Midbrain (tissue), 1 donor: ENCODE measurements around the gene TMEM178B.
"Not testable (repeated sequence)": the region's sequence is repeated elsewhere in the genome, so short reads cannot be mapped to it uniquely, and the experiment has no call there.

ENCODE experiments used
- DNase-seq: peaks from one replicate; lab custom pipeline; 2025; lab: John Stamatoyannopoulos, UW

TMEM178B gene

GRCh38 chr7:141387521-141388217, 313.8 kb downstream of the TMEM178B start:
- DNase-seq = no peak

DNA sequence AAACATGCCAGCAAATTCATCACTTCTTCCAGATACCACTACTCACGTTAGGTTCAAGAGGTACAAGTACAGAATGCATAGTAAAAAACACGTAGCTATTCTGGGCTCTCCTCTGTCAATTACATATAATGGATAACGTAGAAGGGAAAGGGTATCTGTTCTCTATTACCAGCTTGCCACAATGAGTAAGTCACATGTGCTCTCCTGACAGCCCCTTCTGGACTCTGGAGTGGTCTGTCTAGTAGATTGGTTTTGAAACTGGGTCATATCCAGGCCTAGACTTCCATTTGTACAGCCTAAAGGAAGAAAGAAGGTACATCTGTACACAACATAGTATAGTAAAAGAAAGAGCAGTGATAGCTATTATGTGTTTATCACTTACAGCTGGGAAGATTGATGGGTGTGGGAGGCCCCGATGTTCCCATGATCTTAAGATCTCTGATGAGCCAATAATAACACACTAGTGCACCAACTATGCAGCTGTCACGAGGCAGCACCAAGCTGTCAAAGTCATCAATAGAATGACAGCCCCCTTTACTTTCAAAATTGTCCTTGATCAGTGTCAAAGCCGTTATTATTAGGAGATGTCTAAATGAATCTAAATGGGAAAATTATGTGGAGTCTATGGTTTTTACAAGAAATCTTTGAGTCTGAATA, 315.4 kb downstream of the TMEM178B start:
- DNase-seq = no peak

DNA sequence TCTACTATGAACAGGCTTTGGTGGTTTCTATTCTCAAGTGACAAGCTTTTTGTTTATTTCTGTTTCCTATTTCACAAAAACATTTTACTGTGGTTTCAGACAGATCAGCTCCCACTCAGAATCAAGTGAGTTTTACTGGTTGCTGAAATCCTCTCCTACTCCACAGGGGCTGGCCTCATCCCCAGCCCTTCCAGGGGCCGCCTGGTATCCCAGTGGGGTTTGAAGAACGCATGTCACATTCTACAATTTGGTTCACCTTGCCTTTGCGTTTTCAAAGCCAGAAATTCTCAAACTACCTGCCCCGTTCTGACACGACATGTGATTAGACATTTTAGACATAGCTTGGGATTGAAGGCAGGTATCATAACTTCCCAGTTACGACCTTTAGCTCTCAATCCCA, 316.5 kb downstream of the TMEM178B start:
- no peak for DNase-seq

GRCh38 chr7:141393056-141393455, 319.2 kb downstream of the TMEM178B start:
- DNase-seq = no peak

GRCh38 chr7:141397236-141398163, 323.6 kb downstream of the TMEM178B start:
- DNase-seq = no peak

- no peak for DNase-seq
Measured at GRCh38 chr7:141400356-141400755, 326.5 kb downstream of the TMEM178B start.

DNA sequence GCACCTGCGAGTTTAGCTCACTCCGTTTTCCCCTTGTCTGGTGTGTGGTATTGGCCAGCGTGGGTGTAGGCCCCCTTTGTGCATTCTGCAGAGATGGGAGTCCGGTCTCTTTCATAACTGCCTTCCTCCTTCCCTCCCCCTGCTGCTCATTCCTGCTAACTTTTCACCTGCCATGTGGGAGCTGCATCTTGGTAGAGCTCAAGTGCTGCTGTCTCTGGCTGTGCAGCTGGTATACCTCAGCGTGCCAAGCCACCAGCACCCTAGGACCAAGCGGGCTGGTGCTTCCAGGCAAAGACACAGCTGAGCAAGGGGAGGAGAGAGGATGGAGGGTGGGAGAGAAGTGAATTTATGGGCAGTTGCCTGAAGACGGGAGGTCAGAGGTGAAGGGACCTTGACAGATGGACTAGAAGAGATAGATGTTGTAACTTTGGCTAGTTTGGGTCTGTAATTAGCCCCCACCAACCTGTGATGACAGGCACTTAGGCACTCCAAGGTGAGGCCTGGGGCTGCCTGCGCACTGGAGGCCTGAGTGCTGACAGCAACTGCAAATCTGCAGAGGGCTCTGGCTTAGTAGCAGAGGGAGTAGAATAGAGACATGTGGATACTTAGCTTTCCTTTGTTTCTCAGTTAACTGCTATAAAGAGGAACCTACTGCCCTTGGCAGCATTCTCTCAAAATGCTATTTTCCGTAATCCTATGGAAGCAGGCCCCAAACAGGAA, 328.6 kb downstream of the TMEM178B start:
- no peak for DNase-seq

DNA sequence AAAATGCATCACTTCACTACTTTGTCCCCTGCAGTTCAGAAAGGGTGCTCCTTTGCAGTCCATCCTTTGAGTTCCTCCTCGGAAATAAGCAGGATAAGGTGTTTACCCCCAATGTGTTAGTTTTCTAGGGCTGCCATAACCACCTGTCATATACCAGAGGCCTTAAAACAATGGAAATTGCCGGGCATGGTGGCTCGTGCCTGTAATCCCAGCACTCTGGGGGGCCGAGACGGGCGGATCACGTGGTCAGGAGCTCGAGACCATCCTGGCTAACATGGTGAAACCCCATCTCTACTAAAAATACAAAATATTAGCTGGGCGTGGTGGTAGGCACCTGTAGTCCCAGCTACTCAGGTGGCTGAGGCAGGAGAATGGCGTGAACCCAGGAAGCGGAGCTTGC, 330.0 kb downstream of the TMEM178B start:
- not testable (repeated sequence) for DNase-seq

DNA sequence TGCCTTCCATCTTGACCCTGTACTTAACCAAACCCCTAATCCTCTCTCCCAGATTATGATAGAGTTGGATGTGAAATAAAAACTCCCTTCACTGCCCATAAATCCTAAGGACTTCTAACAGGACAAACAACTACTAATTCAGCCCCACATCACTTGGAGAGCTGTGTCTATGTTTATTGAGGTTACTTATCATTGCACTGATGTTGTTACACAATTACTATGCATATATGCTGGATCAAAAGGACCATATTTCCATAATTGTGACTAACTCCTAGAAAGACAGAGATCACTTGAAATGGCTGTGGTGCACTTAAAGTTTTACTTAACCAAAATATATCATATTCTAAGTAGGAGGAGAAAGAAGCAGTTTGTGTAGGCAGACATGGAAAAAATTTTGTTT, 332.5 kb downstream of the TMEM178B start:
- DNase-seq = no peak

DNA sequence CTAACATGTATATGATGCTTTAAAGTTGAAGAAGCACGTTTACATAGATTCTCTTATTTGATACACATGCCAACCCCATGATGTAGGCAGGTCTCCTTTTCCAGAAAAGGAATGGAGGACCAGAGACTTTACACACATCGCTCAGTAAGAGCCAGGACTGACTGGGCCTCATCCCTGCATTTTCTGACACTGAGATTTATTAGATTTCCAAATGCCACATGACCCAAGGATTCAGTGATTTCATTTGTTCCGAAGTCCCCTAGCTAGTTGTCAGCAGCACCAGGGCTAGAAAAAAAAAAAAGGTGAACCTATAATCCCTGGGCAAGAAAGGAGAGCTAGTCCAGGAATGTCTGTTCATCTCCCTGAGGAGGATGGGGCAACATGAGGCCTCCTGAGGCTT, 334.0 kb downstream of the TMEM178B start:
- DNase-seq = no peak

GRCh38 chr7:141408440-141408839, 334.6 kb downstream of the TMEM178B start:
- no peak for DNase-seq

DNA sequence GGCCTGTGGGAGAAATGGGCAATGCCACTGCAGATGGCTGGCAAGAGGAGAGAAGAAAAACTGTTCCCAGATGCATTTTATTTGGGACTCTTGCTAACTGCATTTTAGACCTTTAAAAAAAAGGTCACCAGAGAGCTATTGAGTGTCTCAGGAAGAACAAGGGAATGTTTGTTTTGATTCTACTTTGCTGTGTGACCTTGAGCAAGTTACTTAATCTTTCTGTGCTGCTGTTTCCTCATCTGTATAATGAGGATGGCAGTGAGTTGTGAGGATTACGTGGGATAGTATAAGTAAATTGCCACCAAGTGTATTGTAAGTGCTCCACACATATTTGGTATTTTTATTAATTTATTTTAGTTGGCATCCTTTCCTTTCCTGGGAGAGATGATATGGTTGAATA, 335.4 kb downstream of the TMEM178B start:
- DNase-seq = no peak

DNA sequence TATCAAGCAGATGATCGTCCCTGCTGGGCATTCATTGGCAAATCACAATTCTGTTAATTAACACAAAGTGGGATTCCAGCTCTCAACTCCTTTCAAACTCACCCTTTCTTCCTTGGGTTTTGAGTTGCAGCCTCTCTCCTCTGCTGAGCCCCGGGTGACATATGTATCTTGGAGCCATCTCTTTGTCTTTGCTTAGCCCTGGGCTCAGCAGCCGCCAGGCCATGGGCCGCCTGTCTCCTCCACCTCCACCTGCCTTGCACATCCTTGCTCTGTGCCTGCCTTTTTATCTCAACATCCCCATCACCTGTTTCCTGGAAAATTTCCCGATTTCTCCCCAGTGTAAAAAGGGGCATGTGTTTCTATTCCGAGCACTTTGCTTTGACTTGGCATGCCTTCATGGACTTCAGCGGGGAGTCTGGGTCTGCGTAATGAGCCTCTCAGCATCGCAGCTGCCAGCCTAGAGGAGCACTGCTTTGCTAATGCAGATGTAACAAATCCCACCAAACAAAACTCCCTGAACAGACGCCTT, 336.0 kb downstream of the TMEM178B start:
- DNase-seq = peak; percentile 18

DNA sequence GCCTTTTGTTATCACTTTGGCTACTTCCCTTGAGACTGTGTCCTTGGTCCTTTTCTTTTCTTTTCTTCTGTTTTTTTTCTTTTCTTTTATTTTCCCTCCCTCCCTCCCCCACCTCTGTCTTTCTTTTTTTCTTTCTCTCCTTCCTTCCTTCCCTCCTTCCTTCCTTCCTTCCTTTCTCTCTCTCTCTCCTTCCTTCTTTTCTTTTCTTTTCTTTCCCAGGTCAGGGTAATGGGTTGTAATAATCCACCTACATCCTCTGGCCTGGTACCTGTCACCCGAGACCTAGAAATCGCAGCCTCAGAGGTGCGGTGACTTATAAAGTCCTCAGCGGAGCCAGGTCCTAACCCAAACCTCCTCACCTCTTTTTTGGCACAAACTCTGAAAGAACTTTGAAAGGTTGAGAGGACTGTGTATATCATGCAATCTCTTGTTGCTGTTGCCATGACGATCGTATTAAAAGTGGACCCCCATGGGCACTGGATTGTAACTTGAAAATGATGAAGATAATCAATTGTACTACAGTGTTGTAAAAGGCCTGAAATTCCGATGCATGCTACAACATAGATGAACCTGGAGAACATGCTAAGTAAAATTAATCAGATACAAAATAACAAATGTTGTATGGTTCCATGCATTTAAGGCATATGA, 336.6 kb downstream of the TMEM178B start:
- DNase-seq = no peak

DNA sequence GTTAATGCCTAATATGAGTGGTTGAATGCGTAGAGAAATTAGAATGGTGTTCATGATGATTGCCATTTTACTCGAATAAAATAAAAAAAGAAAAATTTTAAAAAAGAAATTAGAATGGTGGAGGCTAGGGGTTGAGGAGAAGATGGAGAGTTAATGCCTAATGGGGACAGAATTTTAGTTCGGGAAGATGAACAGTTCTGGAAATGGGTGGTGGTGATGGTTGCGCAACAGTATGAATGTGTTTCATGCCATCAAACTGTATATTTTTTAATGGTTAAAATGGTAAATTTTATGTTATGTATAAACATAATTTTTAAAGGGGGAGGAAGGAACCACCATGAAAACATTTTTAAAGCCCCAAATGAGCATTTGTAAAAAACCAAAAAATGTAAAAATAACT, 337.3 kb downstream of the TMEM178B start:
- DNase-seq = no peak

- DNase-seq = no peak
Measured at GRCh38 chr7:141415999-141416398, 342.1 kb downstream of the TMEM178B start.

DNA sequence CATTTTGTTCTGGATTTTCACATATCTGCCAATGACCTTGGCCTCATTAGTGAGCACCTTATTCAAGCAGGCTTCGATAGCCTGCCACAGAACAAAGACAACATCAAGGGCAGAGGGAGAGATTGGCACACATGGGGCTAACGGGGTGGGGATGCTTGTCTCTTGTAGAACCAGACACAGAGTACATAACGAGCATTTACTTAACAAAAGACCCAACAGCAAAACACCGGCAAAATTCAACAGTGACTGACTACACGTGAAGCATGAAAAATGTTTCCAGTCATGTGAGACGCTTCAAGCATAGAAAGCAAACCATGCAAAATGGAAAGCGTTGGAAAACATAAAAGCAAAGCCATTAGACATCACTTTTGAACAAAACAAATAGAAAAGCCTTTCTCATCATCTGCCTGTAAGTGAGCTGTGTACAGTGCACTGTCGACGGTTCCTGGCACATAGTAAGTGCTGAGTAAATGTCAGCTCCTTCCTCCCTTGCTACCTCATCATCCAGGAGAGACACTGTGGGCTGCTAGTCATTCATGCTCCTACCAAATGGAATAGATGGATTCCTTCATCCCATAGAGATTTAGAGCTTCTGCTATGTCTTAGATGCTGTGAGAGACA, 342.9 kb downstream of the TMEM178B start:
- no peak for DNase-seq

DNA sequence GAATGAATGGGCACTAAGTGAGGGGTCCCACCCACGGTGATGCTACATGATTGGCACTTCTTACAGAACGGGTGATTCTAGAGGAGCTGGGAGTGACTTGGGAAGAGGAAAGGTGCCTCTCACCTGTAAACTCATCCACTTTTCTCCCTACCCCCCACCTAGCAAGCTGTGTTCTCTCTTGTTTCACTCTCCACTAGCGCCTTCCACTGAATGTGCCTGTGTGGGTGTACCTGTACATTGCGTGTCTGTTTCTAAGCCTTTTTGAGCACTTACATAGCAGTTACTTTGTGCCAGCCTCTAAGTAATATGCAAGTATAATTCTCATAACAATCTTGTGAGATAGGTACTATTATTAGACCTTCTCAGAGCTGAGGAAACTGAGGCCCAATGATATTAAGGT, 343.6 kb downstream of the TMEM178B start:
- DNase-seq = no peak

GRCh38 chr7:141418066-141418465, 344.2 kb downstream of the TMEM178B start:
- no peak for DNase-seq

- DNase-seq = no peak
Measured at GRCh38 chr7:141421306-141421705, 347.4 kb downstream of the TMEM178B start.

- no peak for DNase-seq
Measured at GRCh38 chr7:141427134-141427533, 353.3 kb downstream of the TMEM178B start.
